A549 (cell line): ENCODE data around the gene RAP2B. TPM values are rescaled to one million over a fixed set of nuclear protein-coding genes. Genes with fewer than 3 reads are reported as not detected.

Source experiments
- ATAC-seq, 2 experiments: fragments of 200-7000 bp in 1 of 2; fragments of >200 bp in 1 of 2; cut with Nextera tagmentation in 1 of 2; cut with Tn5 transposase in 1 of 2; 3 replicates each; pipeline versions ENCODE4 v1.8.0 to v1.9.1; 2018 to 2020; ENCODE audit warnings: mild to moderate bottlenecking in 1 of 2, moderate library complexity in 1 of 2
- CTCF ChIA-PET: fragments of 300-600 bp; sonication (Branson Sonifier 250); formaldehyde crosslinking; extraction: SDS; loops from one replicate; lab custom pipeline; 2021; ENCODE audit warnings: antibody characterized with exemption, inconsistent platforms; lab: Yijun Ruan, JAX
- POLR2A ChIA-PET: fragments of 350-600 bp; formaldehyde crosslinking; extraction: SDS; loops from one replicate; lab custom pipeline; 2021; ENCODE audit warnings: antibody characterized with exemption, inconsistent platforms; lab: Yijun Ruan, JAX
- DNase-seq, 2 experiments: peaks; one replicate each; pipeline versions ENCODE4 v3.0.0 to v3.0.0-alpha.2; 2011 to 2016; ENCODE audit warnings: low read depth in 1 of 2, low spot score in 1 of 2
- FAIRE-seq: peaks from 2 replicates; lab custom pipeline; 2011; peaks lifted over from hg19 to GRCh38; lab: Jason Lieb, UNC
- H3K27ac ChIP-seq, 2 experiments: fragments of >200 bp; sonication (Bioruptor Twin); formaldehyde crosslinking; 3 replicates each; pipeline ENCODE4 v1.5.1; 2016 to 2017
- H3K4me1 ChIP-seq: fragments of >200 bp; sonication (Bioruptor Twin); formaldehyde crosslinking; 3 replicates; pipeline ENCODE4 v1.6.1; 2016
- H3K4me2 ChIP-seq: fragments of >200 bp; sonication (Bioruptor Twin); formaldehyde crosslinking; 3 replicates; pipeline ENCODE4 v1.6.1; 2016
- H3K4me3 ChIP-seq: fragments of >200 bp; sonication (Bioruptor Twin); formaldehyde crosslinking; 3 replicates; pipeline ENCODE4 v1.5.1; 2016
- H3K9me3 ChIP-seq: fragments of >200 bp; sonication (Bioruptor Twin); formaldehyde crosslinking; 3 replicates; pipeline ENCODE4 v1.6.1; 2016
- ATOH8 ChIP-seq: fragments of 250-450 bp; sonication (Bioruptor Pico); IDR thresholded peaks from 2 replicates; pipeline ENCODE4 v1.5.0; 2020; ENCODE audit warnings: low read depth, mild to moderate bottlenecking, moderate library complexity
- BHLHE40 ChIP-seq: IDR thresholded peaks from 2 replicates; pipeline ENCODE4 v1.6.1; 2012; ENCODE audit warnings: low read depth, low read length, inconsistent platforms
- CEBPB ChIP-seq, 2 experiments: fragments of >200 bp in 1 of 2; sonication (Bioruptor Twin) in 1 of 2; formaldehyde crosslinking in 1 of 2; IDR thresholded peaks; 2 replicates each; pipeline ENCODE4 v1.6.1; 2012 to 2016
- ELK1 ChIP-seq: fragments of 150-350 bp; IDR thresholded peaks from 2 replicates; pipeline ENCODE4 v1.6.1; 2014; ENCODE audit warnings: low read depth, mild to moderate bottlenecking, low read length
- FOXS1 ChIP-seq: fragments of 250-450 bp; sonication (Bioruptor Pico); IDR thresholded peaks from 2 replicates; pipeline ENCODE4 v1.5.0; 2020; ENCODE audit warnings: mild to moderate bottlenecking, moderate library complexity
- HDAC2 ChIP-seq: fragments of 200-600 bp; sonication (generic); IDR thresholded peaks from 2 replicates; pipeline ENCODE4 v1.6.1; 2016
- HMGXB4 ChIP-seq: fragments of 250-450 bp; sonication (Bioruptor Pico); IDR thresholded peaks from 2 replicates; pipeline ENCODE4 v1.5.0; 2021; ENCODE audit warnings: mild to moderate bottlenecking, moderate library complexity, borderline replicate concordance
- HOXA7 ChIP-seq: fragments of 250-450 bp; sonication (Bioruptor Pico); IDR thresholded peaks from 2 replicates; pipeline ENCODE4 v1.5.0; 2020; ENCODE audit warnings: mild to moderate bottlenecking, moderate library complexity
- HOXB13 ChIP-seq: fragments of 250-450 bp; sonication (Bioruptor Pico); IDR thresholded peaks from 2 replicates; pipeline ENCODE4 v1.5.0; 2020; ENCODE audit warnings: low read depth, mild to moderate bottlenecking, moderate library complexity
- HOXB5 ChIP-seq: fragments of 250-450 bp; sonication (Bioruptor Pico); IDR thresholded peaks from 2 replicates; pipeline ENCODE4 v1.5.0; 2020; ENCODE audit warnings: mild to moderate bottlenecking, moderate library complexity
- KDM5A ChIP-seq: fragments of 200-600 bp; sonication (generic); IDR thresholded peaks from 2 replicates; pipeline ENCODE4 v1.6.1; 2016; ENCODE audit warnings: antibody characterized with exemption, mild to moderate bottlenecking
- MAFK ChIP-seq: fragments of 450-650 bp; IDR thresholded peaks from 2 replicates; pipeline ENCODE4 v1.6.1; 2014; ENCODE audit not compliant: partially characterized antibody
- MAZ ChIP-seq: fragments of 150-350 bp; IDR thresholded peaks from 2 replicates; pipeline ENCODE4 v1.6.1; 2014; ENCODE audit warnings: antibody characterized with exemption, low read depth, low read length, borderline replicate concordance
- NPAS2 ChIP-seq: fragments of 250-450 bp; sonication (Bioruptor Pico); IDR thresholded peaks from 2 replicates; pipeline ENCODE4 v1.8.0; 2022; ENCODE audit warnings: mild to moderate bottlenecking, moderate library complexity, borderline replicate concordance
- PBX3 ChIP-seq: IDR thresholded peaks from 2 replicates; pipeline ENCODE4 v1.6.1; 2012
- PHF8 ChIP-seq: fragments of 200-600 bp; sonication (generic); IDR thresholded peaks from 2 replicates; pipeline ENCODE4 v1.6.1; 2016; ENCODE audit warnings: low read depth, mild to moderate bottlenecking, antibody characterized with exemption, moderate library complexity, borderline replicate concordance
- POLR2AphosphoS2 ChIP-seq: conservative IDR thresholded peaks from 2 replicates; pipeline ENCODE4 v1.6.1; 2012; ENCODE audit warnings: low read length, improper control_type of control experiment, inconsistent platforms
- RAD21 ChIP-seq, 2 experiments: fragments of >200 bp in 1 of 2; sonication (Bioruptor Twin) in 1 of 2; formaldehyde crosslinking in 1 of 2; IDR thresholded peaks in 1 of 2; conservative IDR thresholded peaks in 1 of 2; 2 replicates in 1 of 2; 3 replicates in 1 of 2; pipeline ENCODE4 v1.6.1; 2012 to 2018; ENCODE audit warnings: inconsistent platforms in 1 of 2
- RCOR1 ChIP-seq: fragments of 150-350 bp; IDR thresholded peaks from 2 replicates; pipeline ENCODE4 v1.6.1; 2014; ENCODE audit warnings: antibody characterized with exemption, low read length, low read depth
- RFX5 ChIP-seq: fragments of 450-650 bp; IDR thresholded peaks from 2 replicates; pipeline ENCODE4 v1.7.1; 2014; ENCODE audit warnings: antibody characterized with exemption, mild to moderate bottlenecking, moderate library complexity
- RNF2 ChIP-seq: fragments of 200-600 bp; sonication (generic); IDR thresholded peaks from 2 replicates; pipeline ENCODE4 v1.6.1; 2016; ENCODE audit warnings: low read depth, mild to moderate bottlenecking, antibody characterized with exemption, moderate library complexity, borderline replicate concordance
- SMC3 ChIP-seq: fragments of >200 bp; sonication (Bioruptor Twin); formaldehyde crosslinking; IDR thresholded peaks from 3 replicates; pipeline ENCODE4 v1.6.1; 2018; ENCODE audit warnings: inconsistent platforms
- USF2 ChIP-seq: fragments of 450-650 bp; IDR thresholded peaks from 2 replicates; pipeline ENCODE4 v1.6.1; 2014; ENCODE audit warnings: antibody characterized with exemption
- ZFP36 ChIP-seq: fragments of 450-650 bp; IDR thresholded peaks from 2 replicates; pipeline ENCODE4 v1.6.1; 2014; ENCODE audit warnings: borderline replicate concordance; ENCODE audit not compliant: partially characterized antibody
- ZNF302 ChIP-seq: fragments of 250-450 bp; sonication (Bioruptor Pico); IDR thresholded peaks from 2 replicates; pipeline ENCODE4 v1.9.0; 2021; ENCODE audit warnings: inconsistent platforms, mild to moderate bottlenecking, moderate library complexity
- WGBS: methylation state at CpG from one replicate; pipeline ENCODE4 v1.1.6; 2017; ENCODE audit errors: missing lambda C conversion rate; 5-methylcytosine and 5-hydroxymethylcytosine counted together
- polyA plus RNA-seq, 4 experiments: library from polyadenylated mRNA; depleted of rRNA in 3 of 4; stranded (reverse); fragments of >200 nt; fragmentation: RNase III in 1 of 4; extraction: RNeasy Plus Mini Kit Qiagen cat#74134 plus additional on column Dnase treatment in 1 of 4; gene quantifications; 2 replicates in 3 of 4; 3 replicates in 1 of 4; pipeline ENCODE4 v1.2.3, GENCODE V29; 2011 to 2017

The RAP2B gene
- polyA plus RNA-seq, 2 of the 4 experiments (the other 2 are of a cell fraction) = 5.6 to 6.7 TPM

- Histone ChIP-seq H3K27ac (no peak overlapping the region), H3K4me3 (no peak overlapping the region), H3K4me1 (peaks cover 7% of the 10 kb centered on the region; the same call in 1 of the 3 replicates), H3K9me3 (no peaks in the 10 kb centered on the region)
- DNase-seq = no peak
- 83% methylated on average over 1 of the region's 1 CpG for WGBS
- ChIA-PET CTCF (no interaction called here), POLR2A (no interaction called here)
- TF ChIP-seq KDM5A (no peak), POLR2AphosphoS2 (no peak), HMGXB4 (CRISPR knock-in tag) (no peak), FOXS1 (CRISPR knock-in tag) (no peak), HOXA7 (CRISPR knock-in tag) (no peak), ELK1 (no peak), RFX5 (no peak), PHF8 (no peak), NPAS2 (CRISPR knock-in tag) (no peak), HOXB13 (CRISPR knock-in tag) (no peak), RNF2 (no peak), MAZ (no peak), USF2 (no peak), RAD21 (conservative IDR thresholded peaks at IDR 0.05 in 1 of 2, IDR thresholded peaks at IDR 0.05 in 1 of 2) (no peak), ZNF302 (CRISPR knock-in tag) (no peak), BHLHE40 (no peak)
- TF ChIP-seq, all 56 proteins: peak for 0
- no peak for ATAC-seq
- FAIRE-seq = no peak
- H3K4me2 ChIP-seq = no peak overlapping the region
Measured at GRCh38 chr3:153210660-153211059, 48.6 kb downstream of the RAP2B start.

GRCh38 chr3:153215497-153215896 is 53.5 kb downstream of the RAP2B start:
- H3K4me2 ChIP-seq = no peak overlapping the region
- no peak overlapping the region for H3K27ac ChIP-seq
- H3K9me3 ChIP-seq = no peaks in the 10 kb centered on the region
- no peak overlapping the region for H3K4me3 ChIP-seq
- ChIA-PET CTCF (no interaction called here), POLR2A (no interaction called here)
- no peak for DNase-seq
- H3K4me1 ChIP-seq = no peaks in the 10 kb centered on the region
- WGBS = 97% methylated on average over 1 of the region's 1 CpG
- peak; percentile 13 for FAIRE-seq
- TF ChIP-seq PBX3 (no peak), MAFK (peak; percentile 88)
- no peak for ATAC-seq

- peak; percentile 61 for FAIRE-seq
- no peak for TF ChIP-seq HOXA7 (CRISPR knock-in tag)
- TF ChIP-seq HOXB5 = no peak
- TF ChIP-seq SMC3 = no peak
- TF ChIP-seq HDAC2 = no peak
- TF ChIP-seq ATOH8 = no peak
- no peak for TF ChIP-seq BHLHE40
- no peak for TF ChIP-seq ZFP36
- TF ChIP-seq CEBPB (IDR thresholded peaks at IDR 0.05) = no peak
- TF ChIP-seq RCOR1 = no peak
- TF ChIP-seq, all 56 proteins: peak for 0
- CTCF ChIA-PET = no interaction called here
- Histone ChIP-seq H3K4me1 (no peaks in the 10 kb centered on the region), H3K4me2 (no peak overlapping the region), H3K9me3 (no peaks in the 10 kb centered on the region), H3K4me3 (no peak overlapping the region), H3K27ac (no peak overlapping the region)
- ATAC-seq = no peak
- POLR2A ChIA-PET = no interaction called here
- no peak for DNase-seq
- WGBS = 59% methylated on average over 5 of the region's 5 CpGs
Measured at GRCh38 chr3:153215966-153216365, 53.9 kb downstream of the RAP2B start.
